MM.1S (cell line): ENCODE data around the gene APOBEC3C.

ENCODE experiments used
- DNase-seq: peaks from one replicate; pipeline ENCODE4 v3.0.0-alpha.2; 2015
- H2AFZ ChIP-seq: fragments of 300-600 bp; sonication (generic); 2 replicates; pipeline ENCODE4 v1.6.0; 2016; ENCODE audit warnings: antibody characterized with exemption, low read length
- H3F3A ChIP-seq: fragments of 300-600 bp; sonication (generic); 2 replicates; pipeline ENCODE4 v1.6.1; 2016; ENCODE audit warnings: mild to moderate bottlenecking, antibody characterized with exemption, low read length, moderate library complexity, mixed read lengths; ENCODE audit not compliant: insufficient read depth
- H3K27ac ChIP-seq: fragments of 300-600 bp; sonication (generic); 2 replicates; pipeline ENCODE4 v1.5.1; 2016; ENCODE audit warnings: mild to moderate bottlenecking, low read length
- H3K27me3 ChIP-seq: fragments of 300-600 bp; sonication (generic); replicated peaks from 2 replicates; pipeline ENCODE4 v1.6.0; 2016; ENCODE audit warnings: low read length; ENCODE audit not compliant: insufficient read depth
- H3K36me3 ChIP-seq: fragments of 300-600 bp; sonication (generic); replicated peaks from 2 replicates; pipeline ENCODE4 v1.6.1; 2016; ENCODE audit warnings: mild to moderate bottlenecking, low read length, mixed read lengths; ENCODE audit not compliant: insufficient read depth
- H3K4me1 ChIP-seq: fragments of 300-600 bp; sonication (generic); 2 replicates; pipeline ENCODE4 v1.6.1; 2016; ENCODE audit warnings: low read length, mixed read lengths
- H3K4me2 ChIP-seq: fragments of 300-600 bp; sonication (generic); 2 replicates; pipeline ENCODE4 v1.6.0; 2016; ENCODE audit warnings: low read depth, low read length
- H3K4me3 ChIP-seq: fragments of 300-600 bp; sonication (generic); 2 replicates; pipeline ENCODE4 v1.5.1; 2016; ENCODE audit warnings: low read length, mixed read lengths
- H3K79me2 ChIP-seq: fragments of 300-600 bp; sonication (generic); 2 replicates; pipeline ENCODE4 v1.6.1; 2016; ENCODE audit warnings: mixed run types, low read length, mixed read lengths
- H3K9ac ChIP-seq: fragments of 300-600 bp; sonication (generic); 2 replicates; pipeline ENCODE4 v1.6.1; 2016; ENCODE audit warnings: low read length, mixed read lengths
- H3K9me2 ChIP-seq: fragments of 300-600 bp; sonication (generic); replicated peaks from 2 replicates; pipeline ENCODE4 v1.6.1; 2016; ENCODE audit warnings: mild to moderate bottlenecking, low read length, mixed read lengths; ENCODE audit not compliant: insufficient read depth
- H3K9me3 ChIP-seq: fragments of 300-600 bp; sonication (generic); replicated peaks from 2 replicates; pipeline ENCODE4 v1.6.1; 2016; ENCODE audit warnings: mild to moderate bottlenecking, low read length, mixed read lengths; ENCODE audit not compliant: insufficient read depth
- H4K20me1 ChIP-seq: fragments of 300-600 bp; sonication (generic); 2 replicates; pipeline ENCODE4 v1.6.1; 2016; ENCODE audit warnings: mild to moderate bottlenecking, low read length, moderate library complexity, mixed read lengths; ENCODE audit not compliant: insufficient read depth
- EZH2 ChIP-seq: fragments of 300-600 bp; sonication (generic); optimal IDR thresholded peaks from 2 replicates; pipeline ENCODE3; 2017; ENCODE audit warnings: low read depth, mild to moderate bottlenecking, antibody characterized with exemption, low read length, mixed read lengths
- EZH2phosphoT487 ChIP-seq: fragments of 300-600 bp; sonication (generic); IDR thresholded peaks from 2 replicates; pipeline ENCODE4 v1.6.1; 2018; ENCODE audit warnings: antibody characterized with exemption, low read length
- TF ChIP-seq, protein P1 (sequence below): fragments of 300-600 bp; sonication (generic); IDR thresholded peaks from 2 replicates; pipeline ENCODE4 v1.5.1; 2016; ENCODE audit warnings: antibody characterized with exemption, low read length, mixed read lengths

The APOBEC3C gene

GRCh38 chr22:38967451-38968450, 46.3 kb upstream of the APOBEC3C start:
- Histone ChIP-seq H2AFZ (peak overlapping the region; percentile 52), H3K4me1 (peaks cover 22% of the 10 kb centered on the region), H3K4me2 (peak overlapping the region; percentile 57), H3K9me2 (no peaks in the 10 kb centered on the region), H3F3A (no peaks in the 10 kb centered on the region), H3K27me3 (no peaks in the 10 kb centered on the region), H3K9ac (peak overlapping the region; percentile 31), H3K79me2 (no peaks in the 10 kb centered on the region), H3K9me3 (no peaks in the 10 kb centered on the region), H3K36me3 (no peaks in the 10 kb centered on the region), H4K20me1 (no peaks in the 10 kb centered on the region), H3K4me3 (no peak overlapping the region), H3K27ac (peak overlapping the region; percentile 56)
- peak; percentile 83 for DNase-seq
- no peak for TF ChIP-seq EZH2phosphoT487
- TF ChIP-seq, protein P1, sequence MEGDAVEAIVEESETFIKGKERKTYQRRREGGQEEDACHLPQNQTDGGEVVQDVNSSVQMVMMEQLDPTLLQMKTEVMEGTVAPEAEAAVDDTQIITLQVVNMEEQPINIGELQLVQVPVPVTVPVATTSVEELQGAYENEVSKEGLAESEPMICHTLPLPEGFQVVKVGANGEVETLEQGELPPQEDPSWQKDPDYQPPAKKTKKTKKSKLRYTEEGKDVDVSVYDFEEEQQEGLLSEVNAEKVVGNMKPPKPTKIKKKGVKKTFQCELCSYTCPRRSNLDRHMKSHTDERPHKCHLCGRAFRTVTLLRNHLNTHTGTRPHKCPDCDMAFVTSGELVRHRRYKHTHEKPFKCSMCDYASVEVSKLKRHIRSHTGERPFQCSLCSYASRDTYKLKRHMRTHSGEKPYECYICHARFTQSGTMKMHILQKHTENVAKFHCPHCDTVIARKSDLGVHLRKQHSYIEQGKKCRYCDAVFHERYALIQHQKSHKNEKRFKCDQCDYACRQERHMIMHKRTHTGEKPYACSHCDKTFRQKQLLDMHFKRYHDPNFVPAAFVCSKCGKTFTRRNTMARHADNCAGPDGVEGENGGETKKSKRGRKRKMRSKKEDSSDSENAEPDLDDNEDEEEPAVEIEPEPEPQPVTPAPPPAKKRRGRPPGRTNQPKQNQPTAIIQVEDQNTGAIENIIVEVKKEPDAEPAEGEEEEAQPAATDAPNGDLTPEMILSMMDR: no peak
- TF ChIP-seq EZH2: no peak

GRCh38 chr22:38968801-38969200, 45.3 kb upstream of the APOBEC3C start:
- Histone ChIP-seq H3K4me3 (no peak overlapping the region), H4K20me1 (no peaks in the 10 kb centered on the region), H3K4me2 (no peak overlapping the region)

DNA sequence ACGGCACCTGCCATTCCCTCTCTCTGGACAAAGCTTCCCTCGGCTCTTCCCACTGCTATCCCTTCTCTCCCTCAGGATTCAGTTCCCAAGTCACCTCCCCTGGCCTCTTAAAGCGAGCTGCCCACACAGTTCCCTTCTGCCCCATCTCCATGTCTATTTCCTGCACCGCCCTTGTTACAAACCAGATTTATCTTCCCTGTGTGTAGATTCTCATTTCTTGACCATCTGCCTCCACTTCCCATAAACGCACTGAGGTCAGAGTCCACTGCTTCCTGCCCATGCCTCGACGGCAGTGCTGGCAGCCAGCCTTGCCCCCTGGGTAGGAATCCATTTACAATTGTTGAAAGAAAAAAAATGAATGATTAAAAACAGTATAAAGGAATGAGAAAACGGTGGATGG, 43.5 kb upstream of the APOBEC3C start:
- no peaks in the 10 kb centered on the region for H4K20me1 ChIP-seq
- H3K4me2 ChIP-seq: no peak overlapping the region
- H3K27ac ChIP-seq: no peak overlapping the region
- H2AFZ ChIP-seq: no peak overlapping the region
- H3K4me1 ChIP-seq: peaks cover 22% of the 10 kb centered on the region
- H3K27me3 ChIP-seq: no peaks in the 10 kb centered on the region
- DNase-seq: no peak
- H3K9me2 ChIP-seq: no peaks in the 10 kb centered on the region
- TF ChIP-seq, protein P1: no peak
- TF ChIP-seq EZH2phosphoT487 (no peak), EZH2 (no peak)
- no peak overlapping the region for H3K9ac ChIP-seq
- no peaks in the 10 kb centered on the region for H3K9me3 ChIP-seq
- no peaks in the 10 kb centered on the region for H3K36me3 ChIP-seq
- no peaks in the 10 kb centered on the region for H3F3A ChIP-seq
- H3K79me2 ChIP-seq: no peaks in the 10 kb centered on the region
- H3K4me3 ChIP-seq: no peak overlapping the region

More at GRCh38 chr22:38968801-38969200, 45.3 kb upstream of the APOBEC3C start:
- Histone ChIP-seq H3K9me3 (no peaks in the 10 kb centered on the region), H3K79me2 (no peaks in the 10 kb centered on the region), H3K27ac (no peak overlapping the region), H2AFZ (no peak overlapping the region), H3K9ac (no peak overlapping the region), H3K4me1 (peaks cover 22% of the 10 kb centered on the region), H3K27me3 (no peaks in the 10 kb centered on the region), H3K9me2 (no peaks in the 10 kb centered on the region), H3K36me3 (no peaks in the 10 kb centered on the region), H3F3A (no peaks in the 10 kb centered on the region)
- TF ChIP-seq EZH2phosphoT487 (no peak), EZH2 (no peak)
- TF ChIP-seq, protein P1: no peak
- DNase-seq: no peak
